NCI-H2029 treated with DMSO at 0.1 percent for 48 hours (cell line): ENCODE data around the gene FGFR3.

ENCODE experiments used
- DNase-seq: peaks from one replicate; lab custom pipeline; 2025; lab: John Stamatoyannopoulos, UW

Gene FGFR3

GRCh38 chr4:1770245-1770644 lies 22.8 kb upstream of the FGFR3 start:
- no peak for DNase-seq

DNA sequence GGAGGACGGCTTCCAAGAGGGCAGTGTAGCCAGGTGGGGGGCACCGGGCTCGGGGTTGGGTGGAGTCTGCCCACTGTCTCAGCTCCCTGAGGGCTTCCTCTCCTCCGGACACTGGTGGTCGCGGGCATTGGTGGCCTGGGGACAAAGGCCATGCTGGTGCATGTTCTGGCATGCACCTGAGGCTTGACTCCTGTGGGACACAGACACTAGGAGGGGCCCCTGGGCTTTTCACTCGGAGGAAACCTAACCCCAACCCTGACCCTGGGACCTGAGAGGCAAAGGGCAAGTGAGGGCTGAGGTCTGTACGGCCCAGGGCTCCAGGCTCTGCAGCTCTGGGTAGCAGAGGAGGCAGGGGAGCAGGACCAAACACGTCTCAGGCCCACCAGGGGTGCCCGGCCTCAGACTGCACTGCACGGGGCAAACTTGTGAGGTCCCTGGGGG lies 22.3 kb upstream of the FGFR3 start:
- no peak for DNase-seq

DNA sequence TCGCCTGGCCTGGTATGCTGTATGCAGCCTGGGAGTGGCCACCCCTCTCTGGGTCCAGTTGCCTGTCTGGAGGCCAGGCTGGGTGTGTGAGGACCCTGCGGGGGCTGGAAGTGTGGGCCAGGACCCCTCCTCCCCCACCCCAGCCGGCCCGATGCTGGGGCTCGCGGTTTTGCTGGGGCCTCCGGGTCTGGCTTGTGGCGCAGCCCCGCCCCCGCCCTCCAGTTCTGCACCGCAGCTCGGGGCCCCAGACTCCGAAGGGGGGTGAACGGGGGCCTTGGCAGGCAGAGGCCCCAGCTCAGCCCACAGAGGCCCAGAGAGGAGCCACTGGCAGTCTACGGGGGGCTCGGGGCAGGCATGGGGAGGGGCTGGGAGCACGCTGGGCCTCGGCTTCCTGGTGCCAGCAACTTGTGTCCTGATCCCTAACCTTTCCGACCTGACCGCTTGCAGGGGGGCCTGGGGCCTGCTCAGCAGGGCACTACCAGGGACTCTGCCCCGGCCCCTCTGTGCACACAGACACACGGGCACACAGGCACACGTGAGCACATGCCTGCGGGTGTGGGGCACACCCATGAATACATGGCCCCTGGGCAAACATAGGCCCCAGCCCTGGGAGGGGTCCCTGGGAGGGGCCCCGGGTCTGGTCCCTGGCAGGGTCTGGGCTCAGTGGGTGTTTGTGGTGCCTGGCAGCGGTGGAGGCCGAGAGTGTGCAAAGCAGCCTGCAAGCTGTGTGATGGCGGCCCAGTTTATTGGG lies 21.4 kb upstream of the FGFR3 start:
- DNase-seq: no peak

- DNase-seq: no peak
Observed at GRCh38 chr4:1772853-1773538, 20.1 kb upstream of the FGFR3 start.

DNA sequence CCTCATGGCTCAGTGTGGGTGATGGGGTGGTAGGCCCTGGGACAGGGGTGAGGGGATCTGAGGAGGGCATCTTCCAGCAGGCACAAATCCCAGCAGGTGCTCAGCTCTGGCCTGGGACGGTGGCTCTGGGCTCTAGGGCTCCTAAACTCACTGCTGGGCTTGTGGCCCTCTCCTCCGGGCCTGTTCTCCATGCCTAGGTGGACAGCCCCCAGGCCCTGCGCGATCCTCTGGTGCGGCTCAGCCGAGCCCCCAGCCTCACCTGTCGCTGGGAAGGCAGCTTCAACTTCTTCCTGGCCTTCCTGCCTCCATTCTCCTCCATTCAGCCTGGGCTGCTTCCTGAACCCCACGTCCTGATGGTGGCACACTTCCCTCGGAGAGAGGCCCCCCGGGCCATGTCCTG lies 19.3 kb upstream of the FGFR3 start:
- no peak for DNase-seq

GRCh38 chr4:1775731-1776500 lies 17.2 kb upstream of the FGFR3 start:
- DNase-seq: no peak

DNA sequence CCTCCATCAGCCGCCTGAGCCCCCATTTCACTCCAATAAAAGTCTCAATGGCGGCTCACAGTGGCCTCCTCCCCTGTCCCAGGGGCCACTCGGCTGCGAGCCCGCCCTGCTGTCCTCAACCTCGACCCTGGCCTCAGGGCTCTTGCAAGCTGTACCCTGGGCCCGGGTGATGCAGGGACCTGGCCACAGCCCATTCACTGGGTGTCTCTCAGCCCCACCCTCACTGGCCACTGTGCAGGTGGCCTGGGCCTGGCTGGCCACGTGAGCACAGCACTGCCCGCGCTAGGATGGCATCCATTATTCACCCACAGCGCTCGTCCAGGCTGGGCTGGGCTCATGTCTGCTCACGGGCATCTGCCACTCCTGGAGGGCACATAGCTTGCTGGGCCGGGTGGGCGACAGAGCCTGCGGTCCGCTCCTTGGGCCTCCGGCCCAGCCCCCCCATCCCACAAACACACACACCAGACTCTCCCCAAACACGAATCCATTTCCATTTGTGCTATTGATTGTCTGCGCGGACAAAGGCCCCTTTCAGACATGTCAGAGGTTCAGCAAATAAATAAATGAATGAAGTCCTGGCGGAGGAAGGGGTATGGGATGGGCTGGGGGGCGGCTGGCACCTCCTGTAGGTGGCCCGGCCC lies 16.5 kb upstream of the FGFR3 start:
- no peak for DNase-seq

- DNase-seq: no peak
Observed at GRCh38 chr4:1777822-1778641, 15.1 kb upstream of the FGFR3 start.

GRCh38 chr4:1778642-1779392 lies 14.3 kb upstream of the FGFR3 start:
- no peak for DNase-seq

GRCh38 chr4:1779588-1780382 lies 13.3 kb upstream of the FGFR3 start:
- no peak for DNase-seq

DNA sequence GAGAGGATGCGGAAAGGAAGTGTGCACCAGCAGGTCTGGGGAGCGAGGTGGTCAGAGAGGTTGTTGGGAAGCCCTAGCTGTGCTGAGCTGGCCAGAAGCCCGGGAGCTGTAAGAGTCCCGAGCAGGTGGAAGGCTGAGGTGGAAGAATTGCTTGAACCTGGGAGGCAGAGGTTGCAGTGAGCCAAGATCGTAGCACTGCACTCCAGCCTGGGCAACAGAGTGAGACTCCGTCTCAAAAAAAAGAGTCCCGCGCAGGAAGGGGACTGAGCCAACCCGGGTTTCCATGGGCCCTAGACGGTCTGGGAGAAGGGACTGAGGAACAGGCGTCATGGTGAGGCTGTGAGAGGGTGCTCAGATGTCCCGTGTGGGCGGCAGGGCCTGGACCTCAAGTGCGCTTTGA lies 12.7 kb upstream of the FGFR3 start:
- no peak for DNase-seq

DNA sequence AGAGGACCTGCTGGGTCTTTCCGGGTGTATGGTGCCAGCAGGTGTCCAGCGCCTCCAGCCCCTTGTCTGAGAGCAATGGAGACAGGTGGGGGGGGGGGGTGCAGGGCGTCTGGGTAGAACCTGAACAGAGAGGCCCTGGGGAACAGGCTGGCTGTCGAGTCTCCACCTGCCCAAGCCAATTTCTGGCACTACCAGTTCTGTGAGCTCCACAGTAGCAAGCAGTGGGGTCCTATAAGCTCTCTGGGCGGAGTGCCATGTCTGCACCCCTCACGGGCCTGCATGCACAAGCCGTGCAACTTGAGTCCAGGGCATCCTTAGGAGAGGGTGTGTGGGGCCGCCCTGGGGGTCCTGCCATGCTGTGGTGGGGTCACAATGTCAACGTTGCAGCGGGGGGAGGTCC lies 10.1 kb upstream of the FGFR3 start:
- DNase-seq: no peak

DNA sequence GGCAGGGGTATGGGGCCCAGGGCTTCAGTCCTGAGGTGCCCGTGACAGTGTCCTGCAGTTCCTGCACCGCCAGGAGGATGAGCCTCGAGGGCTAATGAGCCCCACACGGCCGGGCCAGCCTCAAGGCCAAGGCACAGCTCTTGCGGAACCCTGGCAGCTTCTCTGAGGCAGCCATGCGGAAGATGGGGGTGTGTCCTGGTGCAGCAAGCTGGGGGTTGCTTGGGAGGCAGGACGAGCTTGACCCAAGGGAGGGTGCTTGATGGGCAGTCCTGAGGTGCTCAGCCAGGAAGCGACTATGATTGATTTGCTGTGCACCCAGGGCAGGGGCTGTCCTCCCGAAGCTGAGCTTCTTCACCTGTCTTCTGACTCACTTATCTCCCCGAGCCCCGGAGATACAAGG lies 9.1 kb upstream of the FGFR3 start:
- no peak for DNase-seq

DNA sequence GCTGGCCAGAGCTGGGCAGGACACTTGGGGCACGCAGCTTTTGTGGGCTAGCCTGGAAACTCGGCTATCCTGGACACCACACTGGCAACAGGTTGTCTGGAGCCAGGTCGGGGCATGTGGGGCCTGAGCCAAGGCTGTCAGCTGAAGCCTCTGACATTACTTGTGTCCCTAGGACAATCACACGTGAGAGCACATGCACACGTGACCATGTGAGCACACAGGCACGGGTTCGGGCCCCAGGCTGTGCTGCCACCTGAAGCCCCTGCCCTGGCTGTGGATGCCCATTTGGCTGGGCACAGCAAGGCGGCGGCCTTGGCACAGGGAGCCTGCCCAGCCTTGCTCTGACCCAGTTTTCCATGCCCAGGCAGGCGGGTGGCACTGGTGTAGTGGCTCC lies 8.7 kb upstream of the FGFR3 start:
- DNase-seq: no peak

GRCh38 chr4:1784789-1785591 lies 8.1 kb upstream of the FGFR3 start:
- no peak for DNase-seq

DNA sequence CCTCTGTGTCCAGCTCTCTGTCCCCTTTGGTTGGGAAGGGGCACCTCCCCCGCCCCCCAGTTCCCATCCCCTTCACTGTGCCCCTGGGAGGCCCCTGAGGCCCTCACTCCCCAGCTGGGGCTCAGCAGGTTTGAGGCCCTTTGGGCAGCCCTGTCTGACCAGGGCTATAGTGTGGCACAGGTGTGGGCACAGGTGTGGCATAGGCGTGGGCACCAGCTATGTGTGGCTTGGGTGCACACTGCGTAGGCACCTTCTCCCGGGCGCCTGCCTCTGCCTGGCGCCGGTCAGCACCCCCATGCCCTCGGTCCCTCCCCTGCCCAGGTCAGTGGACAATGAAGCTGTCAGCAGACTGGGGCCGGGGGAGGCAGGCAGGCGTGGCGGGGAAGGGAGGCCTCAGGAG lies 7.5 kb upstream of the FGFR3 start:
- no peak for DNase-seq

DNA sequence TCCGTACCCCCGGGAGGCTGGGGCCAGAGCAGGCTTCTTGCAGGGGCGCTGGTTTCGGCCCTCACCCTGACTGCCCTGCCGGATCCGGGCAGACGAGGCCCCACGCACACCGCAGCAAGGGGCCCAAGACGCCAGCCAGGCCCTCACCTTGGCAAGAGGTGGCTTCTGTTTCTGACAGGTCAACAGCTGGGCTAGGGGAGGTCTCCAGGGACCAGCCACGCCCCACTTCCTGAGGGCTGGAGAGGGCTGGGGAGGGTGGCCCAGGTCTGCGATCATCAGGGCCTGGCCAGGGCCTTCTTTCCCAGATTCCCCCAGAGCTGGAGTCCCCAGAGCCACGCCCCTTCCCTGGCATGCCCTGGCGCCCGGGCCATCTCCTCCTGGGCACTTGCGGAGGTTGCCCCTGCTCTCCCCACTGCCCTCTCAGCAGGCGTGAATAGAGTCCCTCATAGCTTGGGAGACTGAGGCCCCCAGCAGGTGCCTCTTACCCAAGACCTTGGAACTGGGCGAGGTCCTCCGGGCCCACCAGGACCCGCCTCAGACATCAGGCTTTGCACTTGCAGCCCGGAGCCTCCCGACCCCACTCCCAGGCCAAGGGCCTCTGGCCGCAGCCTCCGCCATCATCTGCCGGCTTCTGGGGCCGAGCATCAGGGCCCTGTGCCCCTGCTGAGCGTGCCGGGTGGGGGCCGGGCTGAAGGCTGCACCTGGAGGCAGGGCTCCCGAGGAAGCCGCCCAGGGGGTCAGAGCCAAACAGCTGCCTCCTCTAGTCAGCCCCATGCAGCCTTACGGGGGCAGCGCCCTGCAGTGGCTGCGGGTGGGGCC lies 6.3 kb upstream of the FGFR3 start:
- no peak for DNase-seq

- DNase-seq: no peak
Observed at GRCh38 chr4:1787411-1788077, 5.5 kb upstream of the FGFR3 start.
